GM18858 (cell line): ENCODE data around the gene VTA1.
"Not testable (repeated sequence)": the region's sequence is repeated elsewhere in the genome, so short reads cannot be mapped to it uniquely, and the experiment has no call there.

Source experiments
- ATAC-seq: cut with Tn5 transposase; IDR thresholded peaks from one replicate; pipeline ENCODE4 v1.9.1; 2021; ENCODE audit not compliant: unreplicated experiment

The VTA1 gene, protein sequence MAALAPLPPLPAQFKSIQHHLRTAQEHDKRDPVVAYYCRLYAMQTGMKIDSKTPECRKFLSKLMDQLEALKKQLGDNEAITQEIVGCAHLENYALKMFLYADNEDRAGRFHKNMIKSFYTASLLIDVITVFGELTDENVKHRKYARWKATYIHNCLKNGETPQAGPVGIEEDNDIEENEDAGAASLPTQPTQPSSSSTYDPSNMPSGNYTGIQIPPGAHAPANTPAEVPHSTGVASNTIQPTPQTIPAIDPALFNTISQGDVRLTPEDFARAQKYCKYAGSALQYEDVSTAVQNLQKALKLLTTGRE

DNA sequence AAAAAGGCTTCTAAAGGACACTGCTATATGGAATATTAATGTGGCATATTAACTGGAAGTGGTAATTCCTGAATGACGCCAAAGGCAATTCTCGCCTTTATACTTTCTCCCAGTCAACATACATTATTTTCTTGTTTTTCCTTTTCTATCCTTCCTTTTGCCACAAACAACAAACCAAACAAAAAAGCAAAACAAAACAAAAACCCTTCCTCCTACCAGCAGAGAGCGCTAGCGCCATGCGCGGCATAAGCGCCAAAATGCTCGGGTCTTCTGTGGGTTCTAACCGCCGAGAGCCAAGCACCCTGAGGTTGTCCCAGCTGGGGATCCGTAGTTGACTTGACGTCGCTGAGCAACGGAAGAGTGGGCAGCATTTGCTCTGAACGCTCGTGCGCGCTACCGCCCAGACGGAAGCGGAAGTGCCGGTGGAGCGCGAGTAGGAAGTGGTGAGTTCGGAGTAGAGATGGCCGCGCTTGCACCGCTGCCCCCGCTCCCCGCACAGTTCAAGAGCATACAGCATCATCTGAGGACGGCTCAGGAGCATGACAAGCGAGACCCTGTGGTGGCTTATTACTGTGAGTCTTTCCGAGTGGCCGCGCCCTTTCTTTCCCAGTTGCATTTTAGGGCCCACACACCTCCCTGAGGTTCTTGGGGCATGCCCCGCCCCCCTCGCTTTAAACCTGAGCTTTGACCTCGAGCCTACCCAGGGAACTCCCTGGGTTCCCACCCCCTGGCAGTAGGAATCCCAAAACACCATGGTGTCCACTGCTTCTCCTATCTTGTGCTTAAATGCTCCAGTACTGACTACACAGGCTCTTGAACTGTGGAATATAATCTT lies at the start of gene VTA1, which contains the start of gene NMBR:
VTA1 (plus strand) TSS at position 436 of the 835 bp plus-strand sequence; CDS start at position 461, 25 bp downstream.
NMBR (minus strand) TSS at position 295 of the 835 bp plus-strand sequence. CDS start 58,464 bp downstream, outside the sequence.
- peak; percentile 98 for ATAC-seq

DNA sequence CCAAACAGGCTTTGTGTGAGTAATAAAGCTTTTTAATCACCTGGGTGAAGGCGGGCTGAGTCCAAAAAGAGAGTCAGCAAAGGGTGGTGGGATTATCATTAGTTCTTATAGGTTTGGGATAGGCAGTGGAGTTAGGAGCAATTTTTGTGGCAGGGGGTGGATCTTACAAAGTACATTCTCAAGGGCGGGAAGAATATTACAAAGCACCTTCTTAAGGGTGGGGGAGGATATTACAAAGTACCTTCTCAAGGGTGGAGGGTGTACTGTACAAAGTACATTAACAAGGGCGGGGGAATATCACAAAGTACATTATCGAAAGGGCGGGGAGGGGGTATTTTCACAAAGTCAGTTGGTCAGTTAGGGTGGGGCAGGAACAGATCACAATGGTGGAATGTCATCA lies 42.2 kb upstream of the VTA1 start:
- not testable (repeated sequence) for ATAC-seq

DNA sequence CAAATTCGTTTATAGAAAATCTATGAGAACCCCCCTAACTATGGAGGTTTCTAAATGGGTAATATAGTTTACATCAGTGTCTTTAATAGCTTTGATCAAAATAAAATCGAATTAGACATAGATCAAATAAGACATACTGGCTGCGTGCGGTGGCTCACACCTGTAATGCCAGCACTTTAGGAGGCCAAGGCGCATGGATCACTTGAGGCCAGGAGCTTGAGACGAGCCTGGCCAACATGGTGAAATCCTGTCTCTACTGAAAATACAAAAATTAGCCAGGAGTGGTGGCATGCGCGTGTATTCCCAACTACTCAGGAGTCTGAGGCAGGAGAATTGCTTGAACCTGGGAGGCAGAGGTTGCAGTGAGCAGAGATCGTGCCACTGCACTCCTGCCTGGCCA lies 36.2 kb upstream of the VTA1 start:
- not testable (repeated sequence) for ATAC-seq

DNA sequence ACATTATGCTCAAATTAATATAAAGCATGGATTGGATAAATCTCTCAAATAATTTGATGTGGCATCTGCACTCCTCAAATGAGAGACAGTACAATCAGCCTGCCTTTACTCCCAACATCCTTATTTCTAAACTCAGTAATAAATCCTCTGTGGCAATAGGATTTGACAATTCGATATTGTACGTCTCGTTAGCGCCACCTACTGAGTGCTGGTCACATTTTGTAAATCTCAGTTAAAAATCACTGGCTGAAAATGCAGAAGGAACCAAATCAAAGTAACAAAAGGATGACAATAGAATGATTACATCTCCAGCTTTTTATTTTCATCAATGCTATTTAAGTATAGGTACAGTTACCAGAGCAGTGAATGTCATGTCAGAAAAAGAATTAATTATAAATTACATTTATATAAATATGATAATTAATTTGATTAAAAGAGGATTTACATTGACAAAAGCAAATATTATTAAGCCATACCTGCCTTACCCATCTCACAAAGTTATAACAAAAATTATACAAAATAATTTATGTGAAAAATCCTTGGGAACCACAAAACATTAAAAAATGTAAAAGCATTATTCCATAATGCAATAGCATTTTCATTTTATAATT lies 34.5 kb upstream of the VTA1 start:
- ATAC-seq, result peak; percentile 62

DNA sequence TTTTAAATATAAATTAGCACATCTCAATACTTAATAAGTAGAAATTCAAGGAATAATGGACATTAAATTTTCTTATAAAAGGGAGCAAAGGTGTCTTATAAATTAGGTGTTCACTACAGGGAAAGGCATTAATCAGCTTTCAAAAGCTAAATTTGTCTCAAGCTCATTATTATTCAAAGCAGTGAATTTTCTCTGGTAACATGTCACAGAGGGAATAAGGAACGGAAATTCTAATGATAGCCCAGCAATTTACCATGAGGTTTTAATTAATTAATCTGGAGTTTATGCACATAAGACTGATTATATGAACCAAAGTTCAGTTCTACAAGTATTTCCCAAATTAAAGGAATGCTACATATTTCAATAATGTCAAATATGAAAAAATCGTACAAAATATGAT lies 29.7 kb upstream of the VTA1 start:
- no peak for ATAC-seq

DNA sequence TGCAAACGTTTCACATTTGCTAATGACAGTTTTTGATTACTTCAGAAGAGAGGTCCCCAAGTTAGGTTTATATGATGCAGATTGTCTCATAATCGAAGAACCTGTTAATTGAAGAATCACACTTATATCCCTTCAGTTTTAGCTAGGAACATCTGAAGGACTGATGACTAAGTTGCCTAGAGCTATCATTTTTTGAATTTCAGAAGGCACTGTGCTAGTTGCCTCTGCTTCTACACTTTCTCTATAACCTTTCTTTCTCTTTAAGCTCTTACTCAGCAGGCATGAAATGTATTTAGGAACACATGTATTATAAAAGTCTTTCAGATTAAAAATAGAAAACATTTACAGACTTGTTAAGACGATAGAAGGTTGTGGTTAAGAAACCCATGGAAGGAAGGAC lies 28.7 kb upstream of the VTA1 start:
- no peak for ATAC-seq

DNA sequence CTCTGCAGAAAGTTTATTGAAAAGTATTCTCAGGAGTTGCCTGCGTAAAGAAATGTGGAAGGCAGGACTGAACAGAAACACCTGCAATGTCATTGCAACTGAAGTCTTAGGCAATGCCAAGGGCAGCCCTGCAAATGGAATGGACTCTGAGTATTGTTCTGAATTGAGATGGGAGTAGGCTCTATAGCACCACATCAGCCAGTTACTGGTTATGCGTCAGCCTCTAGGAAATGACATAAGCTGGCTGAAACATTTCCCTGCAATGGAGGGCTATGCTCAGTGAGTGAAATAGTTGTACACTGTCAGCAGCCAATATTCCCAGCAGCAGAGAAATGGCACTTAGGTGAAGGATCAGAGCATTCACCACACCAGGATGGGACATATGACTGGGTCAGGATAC lies 28.1 kb upstream of the VTA1 start:
- ATAC-seq, result no peak

DNA sequence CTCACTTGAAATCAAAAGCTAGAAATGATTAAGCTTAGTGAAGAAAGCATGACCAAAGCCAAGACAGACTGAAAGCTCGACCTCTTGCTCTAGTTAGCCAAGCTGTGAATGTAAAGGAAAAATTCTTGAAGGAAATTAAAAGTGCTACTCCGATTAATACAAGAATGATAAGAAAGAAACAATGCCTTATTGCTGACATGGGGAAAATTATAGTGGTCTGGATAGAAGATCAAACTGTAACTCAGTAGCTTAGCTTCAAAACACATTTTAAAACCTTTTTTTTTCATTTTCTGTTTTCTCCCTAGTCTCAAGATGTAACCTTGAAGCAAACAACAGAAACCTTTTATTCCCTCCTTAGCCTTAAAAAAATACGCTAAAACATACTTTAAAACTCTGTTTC lies 25.7 kb upstream of the VTA1 start:
- no peak for ATAC-seq

DNA sequence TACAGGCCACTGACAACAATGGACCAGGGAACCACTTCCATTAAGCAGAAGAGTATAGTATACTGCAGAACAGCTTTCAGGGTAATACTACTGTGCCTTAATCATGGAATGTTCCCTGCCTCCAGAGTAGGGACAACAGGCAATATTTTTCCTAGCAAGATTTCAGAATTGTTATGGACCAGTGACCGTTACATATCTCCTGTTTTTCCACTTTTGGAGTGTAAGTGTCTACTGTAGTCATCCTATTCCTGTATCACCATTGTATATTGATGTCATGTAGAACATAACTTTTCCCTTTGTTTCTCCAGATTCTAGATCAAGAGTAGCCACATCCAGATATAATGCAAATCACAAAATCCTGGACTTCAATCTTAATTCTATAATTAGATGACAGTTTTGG lies 16.2 kb upstream of the VTA1 start:
- no peak for ATAC-seq

DNA sequence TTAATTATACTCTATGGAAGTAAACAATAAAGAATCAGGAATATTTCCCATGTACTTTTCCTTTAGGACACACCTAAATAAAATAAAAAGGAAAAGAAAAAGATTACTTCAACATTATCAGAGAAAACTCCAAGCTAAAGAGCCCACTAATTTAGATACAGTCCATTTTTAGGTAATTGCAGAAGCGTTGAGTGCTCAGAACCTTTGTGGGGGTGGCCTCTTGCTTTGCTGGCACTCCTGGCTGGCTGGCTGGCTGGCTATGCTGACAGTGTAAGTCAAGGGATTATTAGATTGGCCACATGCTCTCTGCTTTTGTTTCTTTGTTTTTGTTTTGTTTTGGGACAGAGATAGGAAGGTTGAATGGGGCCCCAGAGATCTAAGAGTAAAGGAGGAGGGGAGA lies 14.4 kb upstream of the VTA1 start, which contains the start of gene GJE1:
GJE1 (plus strand) TSS at position 301 of the 400 bp plus-strand sequence. CDS start 234 bp downstream, outside the sequence.
- ATAC-seq, result no peak

DNA sequence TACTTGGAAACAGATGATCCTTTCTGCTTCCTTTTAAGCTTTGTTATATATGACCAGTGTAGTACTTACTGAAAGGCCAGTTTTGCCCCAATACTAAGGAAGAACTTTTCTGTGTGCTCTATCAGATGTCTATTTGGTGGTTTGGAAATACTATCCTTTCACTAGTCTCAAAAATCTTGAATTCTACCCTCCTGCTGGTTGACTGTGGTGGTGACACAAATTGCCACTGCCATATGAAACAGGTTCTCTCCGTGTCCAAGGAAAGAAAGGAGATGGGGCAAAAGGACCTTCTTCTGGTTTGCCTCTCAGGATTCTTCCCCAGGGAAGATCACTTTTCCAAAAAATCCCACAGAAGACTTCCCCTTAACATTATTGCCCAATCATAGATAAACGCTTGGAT lies 8.2 kb upstream of the VTA1 start:
- ATAC-seq, result no peak

DNA sequence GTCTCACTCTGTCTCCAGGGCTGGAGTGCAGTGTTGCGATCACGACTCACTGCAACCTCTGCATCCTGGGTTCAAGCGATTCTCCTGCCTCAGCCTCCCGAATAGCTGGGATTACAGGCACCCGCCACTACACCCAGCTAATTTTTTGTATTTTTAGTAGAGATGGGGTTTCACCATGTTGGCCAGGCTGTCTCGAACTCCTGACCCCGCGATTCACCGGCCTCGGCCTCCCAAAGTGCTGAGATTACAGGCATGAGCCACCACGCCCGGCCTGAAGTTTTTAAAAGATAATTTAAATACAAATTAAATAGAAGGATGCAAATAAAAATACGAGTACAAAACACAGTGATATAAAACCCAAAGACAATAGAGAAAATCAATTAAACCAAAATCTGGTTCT lies 5.5 kb upstream of the VTA1 start:
- not testable (repeated sequence) for ATAC-seq

DNA sequence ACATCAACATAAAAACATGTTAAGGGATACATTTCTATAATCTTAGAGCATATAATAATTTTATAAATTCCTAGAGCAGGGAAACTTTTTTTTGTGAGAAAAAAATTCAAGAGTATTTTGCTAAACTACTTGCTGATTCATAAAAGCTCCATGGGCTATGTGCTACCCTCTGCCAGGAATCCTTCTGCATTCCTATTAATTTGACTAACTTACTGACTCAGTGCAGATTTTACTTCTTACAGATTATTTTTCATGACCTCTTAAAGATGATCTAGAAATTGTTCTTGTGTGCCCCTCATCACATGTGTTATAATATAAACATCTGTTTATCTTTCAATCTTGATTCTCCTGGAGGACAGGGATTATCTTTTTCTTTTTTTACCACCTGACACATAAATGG lies 5.7 kb downstream of the VTA1 start:
- ATAC-seq, result no peak

DNA sequence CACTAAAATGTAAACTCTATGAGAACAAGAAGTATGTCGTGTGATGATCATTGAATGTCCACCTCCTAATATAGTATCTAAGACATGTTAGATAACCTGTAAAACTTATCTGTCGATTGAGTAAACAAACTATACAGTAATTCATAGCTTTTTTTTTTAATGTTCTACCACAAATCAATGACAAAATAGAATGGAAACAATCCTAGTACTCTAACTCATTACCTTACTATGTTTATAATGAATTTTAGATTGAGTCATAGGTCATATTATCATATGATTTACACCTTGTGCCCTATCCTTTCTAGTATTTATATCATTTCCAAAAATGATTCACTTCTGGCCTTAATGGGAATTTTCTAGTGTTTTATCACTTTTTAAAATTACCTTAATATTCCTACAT lies 6.1 kb downstream of the VTA1 start:
- no peak for ATAC-seq

DNA sequence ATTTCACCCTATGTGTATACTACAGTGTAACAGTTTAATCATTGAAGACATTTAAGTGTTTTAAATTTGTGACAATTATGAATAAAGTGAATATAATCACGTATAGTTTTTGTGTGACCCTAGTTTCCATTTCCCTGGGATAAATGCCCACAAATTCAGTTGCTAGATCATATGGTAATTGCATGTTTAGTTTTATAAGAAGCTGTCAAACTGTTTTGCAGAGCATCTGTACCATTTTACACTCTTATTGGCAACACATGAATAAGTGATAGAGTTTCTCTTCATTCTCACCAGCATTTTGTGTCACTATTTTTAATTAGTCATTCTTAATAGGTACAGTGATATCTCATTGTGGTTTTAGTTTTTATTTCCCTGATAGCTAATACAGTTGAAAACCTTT lies 7.3 kb downstream of the VTA1 start:
- ATAC-seq, result no peak

DNA sequence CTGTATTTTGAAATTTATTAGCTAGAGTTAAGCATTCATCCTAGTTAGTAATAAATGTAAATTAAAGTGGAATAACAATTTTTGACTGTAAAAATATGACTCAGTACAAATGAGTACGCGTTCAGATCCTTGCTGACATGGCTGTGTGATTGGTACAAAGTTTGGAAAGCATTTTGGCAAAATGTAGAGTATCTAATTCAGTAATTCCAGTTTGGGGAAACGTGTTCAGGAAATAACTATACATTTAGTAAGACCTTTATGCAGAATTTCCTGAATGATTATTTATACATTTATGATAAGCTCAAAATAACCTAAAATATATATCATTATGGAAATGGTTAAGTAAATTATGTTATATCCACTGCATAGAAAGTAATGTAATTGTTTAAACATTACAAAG lies 8.0 kb downstream of the VTA1 start:
- ATAC-seq, result no peak

DNA sequence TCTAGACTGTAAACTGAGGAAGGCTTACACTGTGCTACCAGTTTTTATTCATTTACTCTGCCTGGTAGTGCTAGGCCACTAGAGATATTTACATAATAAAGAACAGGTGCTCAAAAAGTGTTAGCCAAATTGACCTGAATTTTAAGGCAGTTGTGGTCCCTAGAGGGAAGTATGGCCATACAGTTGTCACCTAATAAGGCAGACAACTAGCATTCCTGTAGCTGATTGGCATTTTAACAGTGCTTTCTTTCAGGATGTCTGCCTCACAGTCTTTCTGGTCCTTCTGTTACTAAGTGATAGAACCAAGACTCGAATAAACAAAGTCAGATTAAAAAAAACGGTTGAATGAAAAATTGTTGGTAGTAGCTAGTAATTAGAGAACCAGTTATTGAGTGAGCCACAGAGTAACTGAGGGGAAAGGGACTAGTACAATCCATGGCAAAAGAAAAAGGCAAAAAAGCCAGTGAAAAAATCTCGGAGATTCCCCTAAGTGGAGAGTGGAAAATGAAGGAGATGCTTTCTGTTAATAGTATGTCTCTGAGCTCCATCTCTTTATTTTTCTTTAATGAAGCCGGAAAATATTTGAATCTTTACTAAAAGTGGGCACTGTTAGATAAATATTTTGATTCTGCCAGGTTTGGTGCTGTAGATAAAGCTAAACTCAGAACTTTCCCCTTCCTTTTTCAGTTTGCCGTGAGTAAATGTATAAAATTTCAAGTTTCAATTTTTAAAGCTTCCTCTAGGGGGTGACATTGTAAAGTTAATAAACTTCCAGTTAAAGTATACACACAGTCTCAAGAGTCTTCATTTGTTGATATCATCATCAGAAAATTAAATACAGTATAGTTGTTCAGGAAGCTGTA lies 9.1 kb downstream of the VTA1 start:
- peak; percentile 33 for ATAC-seq

DNA sequence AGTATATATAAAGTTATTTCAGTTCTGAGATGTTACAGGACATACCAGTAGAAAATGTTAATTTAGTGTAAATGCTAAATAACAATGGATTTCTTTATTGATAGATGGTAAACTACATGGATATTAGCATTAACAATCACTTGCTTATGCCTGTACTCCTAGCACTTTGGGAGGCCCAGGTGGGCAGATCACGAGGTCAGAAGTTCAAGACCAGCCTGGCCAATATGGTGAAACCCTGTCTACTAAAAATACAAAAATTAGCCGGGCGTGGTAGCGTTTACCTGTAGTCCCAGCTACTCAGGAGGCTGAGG lies 9.7 kb downstream of the VTA1 start:
- not testable (repeated sequence) for ATAC-seq

DNA sequence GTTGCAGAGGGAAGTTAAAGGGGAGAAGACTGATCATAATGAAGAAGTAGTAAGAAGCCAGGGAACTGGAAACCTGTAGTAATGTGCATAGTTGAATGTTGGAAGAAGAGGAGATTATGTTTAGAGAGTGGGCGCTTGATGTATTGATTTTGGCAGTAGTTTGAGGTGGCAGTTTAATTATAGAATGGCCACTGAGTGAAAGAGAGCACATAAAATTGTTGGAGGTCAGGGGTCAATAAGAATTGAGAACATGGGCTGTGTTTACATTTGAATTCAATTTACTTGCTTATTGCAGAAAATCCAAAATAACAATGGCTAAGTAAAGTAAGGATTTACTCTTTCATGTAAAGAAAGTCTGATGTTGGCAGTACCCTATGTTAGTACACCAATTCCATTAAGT lies 15.7 kb downstream of the VTA1 start:
- no peak for ATAC-seq

DNA sequence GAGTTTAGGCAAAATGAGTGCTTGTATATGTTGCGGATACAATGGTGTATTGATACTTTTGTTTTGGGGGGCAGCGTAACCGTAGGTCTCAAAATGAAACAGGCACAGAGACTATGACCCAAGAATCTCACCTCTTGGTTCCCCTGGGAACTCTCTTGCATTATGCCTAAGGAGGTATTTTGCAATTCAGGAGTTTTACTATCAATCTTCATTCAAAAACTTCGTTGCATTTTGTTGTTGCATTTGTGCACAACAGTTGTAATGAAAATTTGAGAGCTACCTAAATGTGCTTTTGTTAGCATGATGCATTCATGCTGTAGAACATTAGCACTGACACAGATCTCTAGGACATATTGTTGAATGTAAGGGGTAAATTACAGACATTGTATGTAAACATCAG lies 18.2 kb downstream of the VTA1 start:
- no peak for ATAC-seq

DNA sequence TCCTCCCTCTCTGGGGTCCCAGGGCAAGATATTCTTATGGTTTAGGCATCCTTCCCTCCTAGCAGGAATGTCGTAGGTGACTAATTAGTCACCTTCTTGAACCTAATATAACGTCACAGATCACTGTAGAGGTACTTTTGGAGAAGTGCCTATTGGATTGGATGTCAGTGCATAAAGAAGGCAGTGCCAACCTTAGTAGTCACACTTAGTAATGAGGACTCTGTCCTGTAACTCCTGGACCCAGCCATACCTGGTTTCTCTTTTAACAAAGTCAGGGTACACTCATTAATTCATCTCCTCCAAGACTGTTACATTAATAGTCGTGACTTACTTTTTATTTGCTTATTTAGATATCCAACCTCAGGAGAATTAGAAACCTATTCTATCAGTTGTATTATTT lies 20.0 kb downstream of the VTA1 start:
- no peak for ATAC-seq
